Neural crest cell (in vitro differentiated cells): ENCODE measurements around the gene FMN1. TPM values are rescaled to one million over a fixed set of nuclear protein-coding genes. Genes with fewer than 3 reads are reported as not detected.
A peak's percentile ranks its signal among the peaks of the same experiment; 100 is the strongest.

ENCODE experiments used
- DNase-seq: peaks from one replicate; pipeline ENCODE4 v3.0.0; 2021; ENCODE audit warnings: low read depth, mixed read lengths, low spot score
- H3K27ac Mint-ChIP-seq: one replicate; pipeline ENCODE4 v1.8.0; 2021; ENCODE audit warnings: mild to moderate bottlenecking, mixed read lengths; ENCODE audit not compliant: unreplicated experiment
- H3K27me3 Mint-ChIP-seq: 2 replicates; pipeline ENCODE4 v1.8.0; 2021; ENCODE audit warnings: low read depth, mild to moderate bottlenecking, mixed read lengths
- H3K36me3 Mint-ChIP-seq: 2 replicates; pipeline ENCODE4 v1.8.0; 2021; ENCODE audit warnings: low read depth, mild to moderate bottlenecking, mixed read lengths
- H3K4me1 Mint-ChIP-seq: 2 replicates; pipeline ENCODE4 v1.8.0; 2021; ENCODE audit warnings: mixed read lengths
- H3K4me3 Mint-ChIP-seq: one replicate; pipeline ENCODE4 v1.8.0; 2021; ENCODE audit warnings: mild to moderate bottlenecking, mixed read lengths
- H3K9me3 Mint-ChIP-seq: 2 replicates; pipeline ENCODE4 v1.8.0; 2021; ENCODE audit warnings: mixed read lengths
- CTCF ChIP-seq: fragments of 200-600 bp; sonication (generic); conservative IDR thresholded peaks from 2 replicates; pipeline ENCODE4 v1.5.0; 2021; ENCODE audit warnings: antibody characterized with exemption, mild to moderate bottlenecking
- total RNA-seq: library from RNA; stranded (reverse); gene quantifications from 2 replicates; pipeline ENCODE4 v1.2.1, GENCODE V29; 2021

The FMN1 gene
- total RNA-seq, 1 donor from 2014 or later, result 0.70 TPM

- H3K27me3 Mint-ChIP-seq, result peaks cover 27% of the 10 kb centered on the region
- H3K27ac Mint-ChIP-seq, result no peak overlapping the region
- H3K4me1 Mint-ChIP-seq, result peaks cover 40% of the 10 kb centered on the region
- H3K4me3 Mint-ChIP-seq, result no peak overlapping the region
- DNase-seq, result no peak
- H3K9me3 Mint-ChIP-seq, result no peaks in the 10 kb centered on the region
- no peak for TF ChIP-seq CTCF
- no peaks in the 10 kb centered on the region for H3K36me3 Mint-ChIP-seq
Observed at GRCh38 chr15:33197636-33198035, 3.1 kb upstream of the FMN1 start.

- no peak for TF ChIP-seq CTCF
- H3K27me3 Mint-ChIP-seq, result peaks cover 25% of the 10 kb centered on the region
- H3K9me3 Mint-ChIP-seq, result no peaks in the 10 kb centered on the region
- H3K36me3 Mint-ChIP-seq, result no peaks in the 10 kb centered on the region
- H3K4me3 Mint-ChIP-seq, result peak overlapping the region; percentile 82
- H3K27ac Mint-ChIP-seq, result no peak overlapping the region
- H3K4me1 Mint-ChIP-seq, result peaks cover 12% of the 10 kb centered on the region
- DNase-seq, result no peak
Observed at GRCh38 chr15:33194237-33194636, 277 bp downstream of the FMN1 start.

GRCh38 chr15:33191591-33191990 lies 2.9 kb downstream of the FMN1 start:
- Mint-ChIP-seq H3K9me3 (no peaks in the 10 kb centered on the region), H3K27me3 (peaks cover 25% of the 10 kb centered on the region), H3K4me1 (peaks cover 12% of the 10 kb centered on the region), H3K36me3 (no peaks in the 10 kb centered on the region), H3K4me3 (no peak overlapping the region), H3K27ac (no peak overlapping the region)
- no peak for TF ChIP-seq CTCF
- DNase-seq, result no peak

- Mint-ChIP-seq H3K4me3 (no peak overlapping the region), H3K27me3 (peaks cover 25% of the 10 kb centered on the region), H3K36me3 (no peaks in the 10 kb centered on the region), H3K9me3 (no peaks in the 10 kb centered on the region), H3K27ac (no peak overlapping the region), H3K4me1 (peaks cover 12% of the 10 kb centered on the region)
- no peak for TF ChIP-seq CTCF
- no peak for DNase-seq
Observed at GRCh38 chr15:33190539-33190938, 4.0 kb downstream of the FMN1 start.

- DNase-seq, result no peak
- Mint-ChIP-seq H3K4me3 (no peak overlapping the region), H3K4me1 (no peaks in the 10 kb centered on the region), H3K27me3 (peaks cover 16% of the 10 kb centered on the region), H3K36me3 (no peaks in the 10 kb centered on the region), H3K9me3 (no peaks in the 10 kb centered on the region), H3K27ac (no peak overlapping the region)
- no peak for TF ChIP-seq CTCF
Observed at GRCh38 chr15:33188641-33189257, 5.8 kb downstream of the FMN1 start.

GRCh38 chr15:33188159-33188558 lies 6.4 kb downstream of the FMN1 start:
- Mint-ChIP-seq H3K36me3 (no peaks in the 10 kb centered on the region), H3K4me1 (no peaks in the 10 kb centered on the region), H3K4me3 (no peak overlapping the region), H3K9me3 (no peaks in the 10 kb centered on the region), H3K27me3 (peaks cover 10% of the 10 kb centered on the region), H3K27ac (no peak overlapping the region)
- no peak for TF ChIP-seq CTCF
- DNase-seq, result no peak
